NCI-H2227 treated with DMSO at 0.1 percent for 48 hours (cell line): ENCODE data around the gene TECPR2.

Experiments
- DNase-seq: peaks from one replicate; lab custom pipeline; 2025; lab: John Stamatoyannopoulos, UW

The TECPR2 gene

GRCh38 chr14:102496958-102497744, 134.4 kb downstream of the TECPR2 start:
- DNase-seq: no peak

- no peak for DNase-seq
These were observed 135.4 kb downstream of the TECPR2 start for GRCh38 chr14:102497998-102498677.

GRCh38 chr14:102498678-102499265, 136.0 kb downstream of the TECPR2 start:
- DNase-seq: no peak

- DNase-seq: no peak
These were observed 136.8 kb downstream of the TECPR2 start for GRCh38 chr14:102499401-102500157.

GRCh38 chr14:102500158-102500662, 137.5 kb downstream of the TECPR2 start:
- no peak for DNase-seq

GRCh38 chr14:102500713-102501112, 138.0 kb downstream of the TECPR2 start:
- DNase-seq: no peak

GRCh38 chr14:102501751-102502315, 139.1 kb downstream of the TECPR2 start:
- no peak for DNase-seq

- DNase-seq: no peak
These were observed 139.8 kb downstream of the TECPR2 start for GRCh38 chr14:102502571-102502970.

- no peak for DNase-seq
These were observed 141.0 kb downstream of the TECPR2 start for GRCh38 chr14:102503641-102504327.

- no peak for DNase-seq
These were observed 141.7 kb downstream of the TECPR2 start for GRCh38 chr14:102504328-102504999.

GRCh38 chr14:102505000-102505619, 142.4 kb downstream of the TECPR2 start:
- no peak for DNase-seq

- DNase-seq: no peak
These were observed 143.3 kb downstream of the TECPR2 start for GRCh38 chr14:102505775-102506625.

GRCh38 chr14:102506626-102506925, 143.8 kb downstream of the TECPR2 start:
- no peak for DNase-seq

GRCh38 chr14:102507081-102507856, 144.5 kb downstream of the TECPR2 start:
- no peak for DNase-seq

- no peak for DNase-seq
These were observed 145.1 kb downstream of the TECPR2 start for GRCh38 chr14:102507857-102508312.

GRCh38 chr14:102508410-102508773, 145.7 kb downstream of the TECPR2 start:
- DNase-seq: no peak

- DNase-seq: no peak
These were observed 146.3 kb downstream of the TECPR2 start for GRCh38 chr14:102508774-102509745.
